Hepatocyte (in vitro differentiated cells): ENCODE results near the gene ZP1.

Experiments used
- EZH2 ChIP-seq: fragments of 200-600 bp; sonication (generic); IDR thresholded peaks from 2 replicates; pipeline ENCODE4 v1.6.1; 2016; ENCODE audit warnings: antibody characterized with exemption, mild to moderate bottlenecking, borderline replicate concordance
- EZH2phosphoT487 ChIP-seq: fragments of 200-600 bp; sonication (generic); IDR thresholded peaks from one replicate; pipeline ENCODE4 v1.6.1; 2018; ENCODE audit warnings: antibody characterized with exemption, mild to moderate bottlenecking, low read depth, moderate library complexity; ENCODE audit not compliant: unreplicated experiment, severe bottlenecking
- TF ChIP-seq, protein P1 (sequence below): fragments of 200-600 bp; sonication (generic); IDR thresholded peaks from 2 replicates; pipeline ENCODE4 v1.5.1; 2016; ENCODE audit warnings: antibody characterized with exemption, mild to moderate bottlenecking; ENCODE audit not compliant: poor library complexity

DNA sequence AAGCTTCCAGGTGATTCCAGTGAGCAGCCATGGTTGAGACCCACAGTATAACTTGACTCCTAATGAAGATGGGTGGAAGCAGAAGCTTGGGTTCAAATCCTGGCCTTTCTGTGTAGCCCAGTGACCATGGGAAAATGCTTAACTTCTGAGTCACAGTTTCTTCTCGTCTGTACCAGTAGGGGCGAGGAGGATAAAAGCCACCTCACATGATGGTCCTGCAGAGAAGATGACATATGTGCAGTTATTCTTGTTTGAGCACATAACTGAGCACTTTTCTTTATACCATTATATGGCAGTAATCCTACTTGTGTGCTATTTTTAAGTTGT lies 51.6 kb downstream of the ZP1 start:
- TF ChIP-seq, protein P1, sequence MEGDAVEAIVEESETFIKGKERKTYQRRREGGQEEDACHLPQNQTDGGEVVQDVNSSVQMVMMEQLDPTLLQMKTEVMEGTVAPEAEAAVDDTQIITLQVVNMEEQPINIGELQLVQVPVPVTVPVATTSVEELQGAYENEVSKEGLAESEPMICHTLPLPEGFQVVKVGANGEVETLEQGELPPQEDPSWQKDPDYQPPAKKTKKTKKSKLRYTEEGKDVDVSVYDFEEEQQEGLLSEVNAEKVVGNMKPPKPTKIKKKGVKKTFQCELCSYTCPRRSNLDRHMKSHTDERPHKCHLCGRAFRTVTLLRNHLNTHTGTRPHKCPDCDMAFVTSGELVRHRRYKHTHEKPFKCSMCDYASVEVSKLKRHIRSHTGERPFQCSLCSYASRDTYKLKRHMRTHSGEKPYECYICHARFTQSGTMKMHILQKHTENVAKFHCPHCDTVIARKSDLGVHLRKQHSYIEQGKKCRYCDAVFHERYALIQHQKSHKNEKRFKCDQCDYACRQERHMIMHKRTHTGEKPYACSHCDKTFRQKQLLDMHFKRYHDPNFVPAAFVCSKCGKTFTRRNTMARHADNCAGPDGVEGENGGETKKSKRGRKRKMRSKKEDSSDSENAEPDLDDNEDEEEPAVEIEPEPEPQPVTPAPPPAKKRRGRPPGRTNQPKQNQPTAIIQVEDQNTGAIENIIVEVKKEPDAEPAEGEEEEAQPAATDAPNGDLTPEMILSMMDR: no peak
- TF ChIP-seq EZH2 (no peak), EZH2phosphoT487 (no peak)
